ENCODE data around the gene PSME2. TPM values are rescaled to one million over a fixed set of nuclear protein-coding genes. Genes with fewer than 3 reads are reported as not detected.

The PSME2 gene
- total and polyA plus RNA-seq, 2 of the 13 experiments (the other 11 are each of a cell fraction or from before 2014, with no cell fraction given) = 332 to 716 TPM

GRCh38 chr14:24141097-24141880, 5.1 kb downstream of the PSME2 start, which contains the start of gene EMC9 (continued):
- TF ChIP-seq IKZF4 (CRISPR knock-in tag; IDR thresholded peaks at IDR 0.05; ENCODE audit: borderline replicate concordance, low read depth, not compliant biosample characterization) = no peak
- no peak for TF ChIP-seq ZC3H13 (CRISPR knock-in tag; IDR thresholded peaks at IDR 0.05)
- 0 out of 2 replicates have a peak, but pooled peaks have one; percentile 3 for TF ChIP-seq POLR2AphosphoS2 (IDR thresholded peaks at IDR 0.05; ENCODE audit: low read depth, low read length)
- TF ChIP-seq LBX2 (CRISPR knock-in tag; IDR thresholded peaks at IDR 0.05; ENCODE audit: borderline replicate concordance) = peak; percentile 79; the same call in 1 of the 2 replicates
- no peak for TF ChIP-seq ZNF30 (CRISPR knock-in tag; IDR thresholded peaks at IDR 0.05)
- TF ChIP-seq ZFAT (CRISPR knock-in tag; conservative IDR thresholded peaks at IDR 0.05) = 0 out of 2 replicates have a peak, but pooled peaks have one; percentile 62
- peak; percentile 97 for TF ChIP-seq IKZF5 (CRISPR knock-in tag; IDR thresholded peaks at IDR 0.05)
- no peak for TF ChIP-seq KAT2B (IDR thresholded peaks at IDR 0.05; ENCODE audit: borderline replicate concordance, low read depth, low read length)
- peak; percentile 94 for TF ChIP-seq E2F1 (CRISPR knock-in tag; IDR thresholded peaks at IDR 0.05)
- 0 out of 2 replicates have a peak, but pooled peaks have one; percentile 92 for TF ChIP-seq CHCHD3 (CRISPR knock-in tag; IDR thresholded peaks at IDR 0.05)
- no peak for TF ChIP-seq ZSCAN30 (CRISPR knock-in tag; IDR thresholded peaks at IDR 0.05)
- TF ChIP-seq, protein P1, sequence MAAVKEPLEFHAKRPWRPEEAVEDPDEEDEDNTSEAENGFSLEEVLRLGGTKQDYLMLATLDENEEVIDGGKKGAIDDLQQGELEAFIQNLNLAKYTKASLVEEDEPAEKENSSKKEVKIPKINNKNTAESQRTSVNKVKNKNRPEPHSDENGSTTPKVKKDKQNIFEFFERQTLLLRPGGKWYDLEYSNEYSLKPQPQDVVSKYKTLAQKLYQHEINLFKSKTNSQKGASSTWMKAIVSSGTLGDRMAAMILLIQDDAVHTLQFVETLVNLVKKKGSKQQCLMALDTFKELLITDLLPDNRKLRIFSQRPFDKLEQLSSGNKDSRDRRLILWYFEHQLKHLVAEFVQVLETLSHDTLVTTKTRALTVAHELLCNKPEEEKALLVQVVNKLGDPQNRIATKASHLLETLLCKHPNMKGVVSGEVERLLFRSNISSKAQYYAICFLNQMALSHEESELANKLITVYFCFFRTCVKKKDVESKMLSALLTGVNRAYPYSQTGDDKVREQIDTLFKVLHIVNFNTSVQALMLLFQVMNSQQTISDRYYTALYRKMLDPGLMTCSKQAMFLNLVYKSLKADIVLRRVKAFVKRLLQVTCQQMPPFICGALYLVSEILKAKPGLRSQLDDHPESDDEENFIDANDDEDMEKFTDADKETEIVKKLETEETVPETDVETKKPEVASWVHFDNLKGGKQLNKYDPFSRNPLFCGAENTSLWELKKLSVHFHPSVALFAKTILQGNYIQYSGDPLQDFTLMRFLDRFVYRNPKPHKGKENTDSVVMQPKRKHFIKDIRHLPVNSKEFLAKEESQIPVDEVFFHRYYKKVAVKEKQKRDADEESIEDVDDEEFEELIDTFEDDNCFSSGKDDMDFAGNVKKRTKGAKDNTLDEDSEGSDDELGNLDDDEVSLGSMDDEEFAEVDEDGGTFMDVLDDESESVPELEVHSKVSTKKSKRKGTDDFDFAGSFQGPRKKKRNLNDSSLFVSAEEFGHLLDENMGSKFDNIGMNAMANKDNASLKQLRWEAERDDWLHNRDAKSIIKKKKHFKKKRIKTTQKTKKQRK (IDR thresholded peaks at IDR 0.05; ENCODE audit: low read length) = peak; percentile 79
- TF ChIP-seq, protein P2, sequence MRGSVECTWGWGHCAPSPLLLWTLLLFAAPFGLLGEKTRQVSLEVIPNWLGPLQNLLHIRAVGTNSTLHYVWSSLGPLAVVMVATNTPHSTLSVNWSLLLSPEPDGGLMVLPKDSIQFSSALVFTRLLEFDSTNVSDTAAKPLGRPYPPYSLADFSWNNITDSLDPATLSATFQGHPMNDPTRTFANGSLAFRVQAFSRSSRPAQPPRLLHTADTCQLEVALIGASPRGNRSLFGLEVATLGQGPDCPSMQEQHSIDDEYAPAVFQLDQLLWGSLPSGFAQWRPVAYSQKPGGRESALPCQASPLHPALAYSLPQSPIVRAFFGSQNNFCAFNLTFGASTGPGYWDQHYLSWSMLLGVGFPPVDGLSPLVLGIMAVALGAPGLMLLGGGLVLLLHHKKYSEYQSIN (CRISPR knock-in tag; IDR thresholded peaks at IDR 0.05; ENCODE audit: borderline replicate concordance) = no peak
- peak; percentile 96 for TF ChIP-seq TFDP2 (CRISPR knock-in tag; IDR thresholded peaks at IDR 0.05)
- peak; percentile 97 for TF ChIP-seq SAP130 (CRISPR knock-in tag; IDR thresholded peaks at IDR 0.05; ENCODE audit: low read depth)
- TF ChIP-seq ARHGAP35 (CRISPR knock-in tag; IDR thresholded peaks at IDR 0.05; ENCODE audit: borderline replicate concordance) = no peak; the same call in 1 of the 2 replicates
- peak; percentile 27; the same call in 1 of the 2 replicates for TF ChIP-seq PAWR (CRISPR knock-in tag; IDR thresholded peaks at IDR 0.05; ENCODE audit: borderline replicate concordance)
- TF ChIP-seq NONO (IDR thresholded peaks at IDR 0.05) = no peak
- no peak for TF ChIP-seq NONO (CRISPR knock-in tag; conservative IDR thresholded peaks at IDR 0.05)
- no peak for TF ChIP-seq ATF1 (CRISPR knock-in tag; IDR thresholded peaks at IDR 0.05)
